Measurements from ENCODE around the gene OGDH.

DNA sequence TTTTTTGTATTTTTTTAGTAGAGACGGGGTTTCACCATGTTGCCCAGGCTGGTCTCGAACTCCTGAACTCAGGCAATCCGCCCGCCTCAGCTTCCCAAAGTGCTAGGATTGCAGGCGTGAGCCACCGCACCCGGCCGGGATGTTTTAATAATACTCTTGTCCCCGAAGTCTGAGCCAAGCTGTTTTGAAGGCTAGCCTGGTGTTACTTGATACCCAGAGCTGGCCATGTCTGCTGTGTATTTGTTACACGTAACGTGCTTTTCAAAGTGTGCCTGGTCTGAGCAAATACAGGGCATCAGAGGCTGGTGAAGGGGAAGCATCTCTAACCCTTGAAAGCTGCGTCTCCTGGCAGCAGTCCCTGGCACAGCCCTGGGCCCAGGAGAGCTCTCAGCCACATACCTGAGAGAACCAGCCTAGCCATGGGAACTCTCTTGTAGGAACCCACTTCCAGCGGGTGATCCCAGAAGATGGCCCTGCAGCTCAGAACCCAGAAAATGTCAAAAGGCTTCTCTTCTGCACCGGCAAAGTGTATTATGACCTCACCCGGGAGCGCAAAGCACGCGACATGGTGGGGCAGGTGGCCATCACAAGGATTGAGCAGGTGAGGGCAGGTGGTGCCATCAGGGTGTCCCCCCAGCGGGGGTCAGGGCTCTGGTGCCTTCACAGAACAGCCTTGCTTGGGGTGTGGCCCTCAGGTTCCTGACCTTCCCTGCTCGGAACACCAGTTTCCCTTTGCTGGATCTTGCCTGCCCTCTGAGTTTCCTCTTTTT lies 100.5 kb downstream of the OGDH start:
- TF ChIP-seq, protein P1, sequence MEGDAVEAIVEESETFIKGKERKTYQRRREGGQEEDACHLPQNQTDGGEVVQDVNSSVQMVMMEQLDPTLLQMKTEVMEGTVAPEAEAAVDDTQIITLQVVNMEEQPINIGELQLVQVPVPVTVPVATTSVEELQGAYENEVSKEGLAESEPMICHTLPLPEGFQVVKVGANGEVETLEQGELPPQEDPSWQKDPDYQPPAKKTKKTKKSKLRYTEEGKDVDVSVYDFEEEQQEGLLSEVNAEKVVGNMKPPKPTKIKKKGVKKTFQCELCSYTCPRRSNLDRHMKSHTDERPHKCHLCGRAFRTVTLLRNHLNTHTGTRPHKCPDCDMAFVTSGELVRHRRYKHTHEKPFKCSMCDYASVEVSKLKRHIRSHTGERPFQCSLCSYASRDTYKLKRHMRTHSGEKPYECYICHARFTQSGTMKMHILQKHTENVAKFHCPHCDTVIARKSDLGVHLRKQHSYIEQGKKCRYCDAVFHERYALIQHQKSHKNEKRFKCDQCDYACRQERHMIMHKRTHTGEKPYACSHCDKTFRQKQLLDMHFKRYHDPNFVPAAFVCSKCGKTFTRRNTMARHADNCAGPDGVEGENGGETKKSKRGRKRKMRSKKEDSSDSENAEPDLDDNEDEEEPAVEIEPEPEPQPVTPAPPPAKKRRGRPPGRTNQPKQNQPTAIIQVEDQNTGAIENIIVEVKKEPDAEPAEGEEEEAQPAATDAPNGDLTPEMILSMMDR (conservative IDR thresholded peaks at IDR 0.05; ENCODE audit: low read depth in 2 of 2): no peak
- TF ChIP-seq POLR2AphosphoS5 (IDR thresholded peaks at IDR 0.05; ENCODE audit: low read depth): no peak
- no peak for TF ChIP-seq EZH2 (IDR thresholded peaks at IDR 0.05; ENCODE audit: low read depth, unreplicated experiment)
- no peak for TF ChIP-seq CREB1 (CRISPR knock-in tag; IDR thresholded peaks at IDR 0.05; ENCODE audit: low read depth)
- TF ChIP-seq, protein P2, sequence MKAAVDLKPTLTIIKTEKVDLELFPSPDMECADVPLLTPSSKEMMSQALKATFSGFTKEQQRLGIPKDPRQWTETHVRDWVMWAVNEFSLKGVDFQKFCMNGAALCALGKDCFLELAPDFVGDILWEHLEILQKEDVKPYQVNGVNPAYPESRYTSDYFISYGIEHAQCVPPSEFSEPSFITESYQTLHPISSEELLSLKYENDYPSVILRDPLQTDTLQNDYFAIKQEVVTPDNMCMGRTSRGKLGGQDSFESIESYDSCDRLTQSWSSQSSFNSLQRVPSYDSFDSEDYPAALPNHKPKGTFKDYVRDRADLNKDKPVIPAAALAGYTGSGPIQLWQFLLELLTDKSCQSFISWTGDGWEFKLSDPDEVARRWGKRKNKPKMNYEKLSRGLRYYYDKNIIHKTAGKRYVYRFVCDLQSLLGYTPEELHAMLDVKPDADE (IDR thresholded peaks at IDR 0.05): no peak
- no peak for TF ChIP-seq JUNB (IDR thresholded peaks at IDR 0.05; ENCODE audit: unreplicated experiment)

All from GM23338 (cell line).